AG08396 (cell line): ENCODE measurements around the gene FBXW7.

ENCODE experiments used
- DNase-seq: peaks from one replicate; pipeline ENCODE4 v3.0.0; 2012; ENCODE audit warnings: low spot score, mixed read lengths

FBXW7 gene

GRCh38 chr4:152427981-152428380, 107.9 kb downstream of the FBXW7 start:
- no peak for DNase-seq

GRCh38 chr4:152424977-152425376, 110.9 kb downstream of the FBXW7 start:
- no peak for DNase-seq

- DNase-seq, result no peak
Measured at GRCh38 chr4:152424396-152424795, 111.5 kb downstream of the FBXW7 start.

GRCh38 chr4:152422817-152423320, 113.0 kb downstream of the FBXW7 start:
- no peak for DNase-seq

GRCh38 chr4:152421576-152421975, 114.3 kb downstream of the FBXW7 start:
- no peak for DNase-seq

- DNase-seq, result no peak
Measured at GRCh38 chr4:152419809-152420208, 116.1 kb downstream of the FBXW7 start.

GRCh38 chr4:152417673-152418072, 118.2 kb downstream of the FBXW7 start:
- DNase-seq, result no peak

GRCh38 chr4:152415980-152416379, 119.9 kb downstream of the FBXW7 start:
- peak; percentile 12 for DNase-seq

- peak; percentile 12 for DNase-seq
Measured at GRCh38 chr4:152408514-152409327, 127.2 kb downstream of the FBXW7 start.

- no peak for DNase-seq
Measured at GRCh38 chr4:152401424-152401823, 134.5 kb downstream of the FBXW7 start.

GRCh38 chr4:152399246-152399645, 136.6 kb downstream of the FBXW7 start:
- no peak for DNase-seq

GRCh38 chr4:152398060-152398459, 137.8 kb downstream of the FBXW7 start:
- DNase-seq, result no peak

- DNase-seq, result no peak
Measured at GRCh38 chr4:152394791-152395190, 141.1 kb downstream of the FBXW7 start.

- no peak for DNase-seq
Measured at GRCh38 chr4:152392079-152392478, 143.8 kb downstream of the FBXW7 start.

GRCh38 chr4:152390216-152390615, 145.7 kb downstream of the FBXW7 start:
- DNase-seq, result no peak

GRCh38 chr4:152389359-152389758, 146.5 kb downstream of the FBXW7 start:
- DNase-seq, result no peak

GRCh38 chr4:152385551-152385950, 150.3 kb downstream of the FBXW7 start:
- peak; percentile 11 for DNase-seq

- DNase-seq, result no peak
Measured at GRCh38 chr4:152382057-152382785, 153.7 kb downstream of the FBXW7 start.

GRCh38 chr4:152380919-152381318, 155.0 kb downstream of the FBXW7 start:
- DNase-seq, result no peak

- DNase-seq, result no peak
Measured at GRCh38 chr4:152380185-152380584, 155.7 kb downstream of the FBXW7 start.

GRCh38 chr4:152374606-152375285, 161.1 kb downstream of the FBXW7 start:
- no peak for DNase-seq

GRCh38 chr4:152374153-152374552, 161.7 kb downstream of the FBXW7 start:
- DNase-seq, result no peak

- no peak for DNase-seq
Measured at GRCh38 chr4:152372444-152372843, 163.4 kb downstream of the FBXW7 start.
